Measurements from ENCODE around the gene SPACA5B. TPM values are rescaled to one million over a fixed set of nuclear protein-coding genes. Genes with fewer than 3 reads are reported as not detected.
"Not testable (repeated sequence)": the region's sequence is repeated elsewhere in the genome, so short reads cannot be mapped to it uniquely, and the experiment has no call there.

SPACA5B gene
- total RNA-seq = not detected in 2 replicates

DNA sequence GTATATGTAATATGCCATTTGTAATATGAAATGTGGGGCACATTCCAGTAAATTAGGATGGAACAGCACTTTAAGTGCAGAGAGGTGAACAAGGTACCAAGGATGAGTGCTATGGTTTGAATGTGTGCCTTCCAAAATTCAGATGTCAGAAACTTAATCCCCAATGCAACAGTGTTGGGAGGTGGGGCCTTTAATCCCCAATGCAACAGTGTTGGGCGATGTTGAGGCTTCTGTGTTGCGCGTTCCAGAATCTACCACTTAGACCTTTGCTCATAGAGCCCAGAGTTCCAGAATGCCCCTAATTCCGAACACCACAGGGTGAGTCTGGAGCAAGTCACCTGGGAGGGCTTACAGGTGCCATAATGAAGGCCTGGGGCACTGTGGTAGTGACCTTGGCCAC lies at the start of gene SPACA5B:
Gene SPACA5B (plus strand): TSS at position 301 of the 400 bp plus-strand sequence. CDS start 62 bp downstream, at position 363.
- not testable (repeated sequence) for DNase-seq (ENCODE audit: low read depth, low spot score)

DNA sequence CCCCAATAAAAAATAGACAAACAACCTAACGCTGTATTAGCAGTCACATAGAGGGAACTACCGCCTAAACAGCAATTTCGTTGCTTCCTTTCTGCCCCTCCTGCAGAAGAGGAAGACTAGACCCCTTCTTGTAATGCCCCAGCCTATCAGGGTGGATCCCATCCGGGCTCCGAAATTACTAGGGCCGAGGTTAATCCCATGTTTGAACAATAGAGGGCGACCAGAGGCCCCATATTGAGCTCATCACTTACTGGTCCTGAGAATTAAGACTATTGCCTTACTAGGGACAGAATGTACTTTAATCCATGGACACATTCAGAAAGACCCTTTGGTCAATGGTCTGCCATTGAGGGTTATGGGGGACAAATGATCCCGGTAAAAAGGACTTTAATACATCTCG lies 47.2 kb upstream of the SPACA5B start:
- DNase-seq (ENCODE audit: low read depth, low spot score) = no peak

DNA sequence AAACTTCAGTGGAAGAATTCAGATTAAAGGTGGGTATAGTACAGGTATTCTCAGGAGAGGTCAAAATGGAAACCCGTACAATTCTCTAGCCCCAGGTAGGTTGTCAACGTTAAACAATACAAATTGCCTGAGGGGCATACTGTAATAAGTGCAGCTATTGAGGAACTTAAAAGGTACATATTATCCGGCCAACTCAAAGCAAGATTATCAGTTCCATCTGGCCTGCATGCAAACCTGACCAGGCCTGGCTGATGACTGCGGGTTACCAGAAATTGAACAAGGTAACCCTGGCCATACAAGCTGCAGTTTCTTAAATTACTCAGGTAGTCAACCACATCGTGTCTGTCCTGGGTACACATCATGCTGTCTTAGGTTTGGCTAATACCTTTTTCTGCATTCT lies 46.7 kb upstream of the SPACA5B start:
- DNase-seq (ENCODE audit: low read depth, low spot score) = no peak

DNA sequence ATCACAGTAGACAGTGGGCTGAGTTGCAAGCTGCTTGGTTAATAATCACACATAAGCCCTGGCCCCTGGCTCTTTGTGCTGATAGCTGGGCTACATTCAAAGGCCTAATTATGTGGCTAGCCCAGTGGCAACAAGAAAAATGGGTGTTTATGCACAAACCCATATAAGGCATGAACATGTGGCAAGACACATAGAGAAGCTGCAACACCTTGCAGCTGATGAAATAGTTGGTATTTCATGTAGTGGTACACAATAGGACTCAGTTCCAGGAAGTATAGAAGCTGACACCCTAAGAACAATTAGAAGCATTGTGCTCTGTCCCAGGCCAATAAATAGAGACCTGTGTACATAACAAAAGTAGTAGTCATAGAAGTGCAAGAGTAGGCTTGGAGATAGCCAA lies 44.3 kb upstream of the SPACA5B start:
- DNase-seq (ENCODE audit: low read depth, low spot score) = no peak

DNA sequence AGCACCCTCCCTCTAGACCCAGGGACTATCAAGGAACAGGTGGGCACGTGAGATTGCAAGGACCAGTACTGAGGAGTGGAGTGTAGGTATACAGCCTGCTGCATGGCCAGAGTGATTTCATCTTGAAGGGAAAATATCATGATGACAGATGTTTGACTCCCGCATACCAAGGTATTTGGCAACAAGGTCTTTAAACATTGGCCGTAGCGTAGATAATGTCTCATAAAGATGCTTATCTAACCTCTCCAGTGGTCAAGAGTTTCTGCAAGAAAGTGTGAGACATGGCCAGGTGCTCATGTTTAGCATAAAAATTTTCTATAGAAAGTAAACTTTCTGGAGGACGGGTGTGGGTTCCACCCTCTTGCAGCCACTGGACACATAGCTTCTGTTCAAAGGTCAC lies 40.3 kb upstream of the SPACA5B start:
- DNase-seq (ENCODE audit: low read depth, low spot score) = no peak

DNA sequence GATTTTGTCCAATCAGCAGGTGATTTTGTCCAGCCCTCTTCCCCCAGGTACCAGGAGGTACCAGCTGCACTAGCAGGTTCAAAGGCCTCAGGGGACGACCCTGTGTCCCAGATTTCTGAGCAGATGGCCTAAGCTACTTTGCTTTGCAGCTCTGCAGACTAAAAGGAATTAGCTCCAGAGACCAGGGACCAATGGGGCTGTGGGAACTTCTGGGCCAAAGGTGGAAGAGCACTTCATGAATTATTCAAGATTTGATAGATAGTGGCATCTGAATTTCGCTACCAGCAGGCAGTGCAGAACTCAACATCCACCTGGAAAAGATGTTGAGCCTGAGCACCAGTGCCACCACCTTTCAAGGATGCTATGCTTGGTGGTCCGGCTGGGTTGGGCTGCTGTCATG lies 37.9 kb upstream of the SPACA5B start:
- DNase-seq (ENCODE audit: low read depth, low spot score) = not testable (repeated sequence)

DNA sequence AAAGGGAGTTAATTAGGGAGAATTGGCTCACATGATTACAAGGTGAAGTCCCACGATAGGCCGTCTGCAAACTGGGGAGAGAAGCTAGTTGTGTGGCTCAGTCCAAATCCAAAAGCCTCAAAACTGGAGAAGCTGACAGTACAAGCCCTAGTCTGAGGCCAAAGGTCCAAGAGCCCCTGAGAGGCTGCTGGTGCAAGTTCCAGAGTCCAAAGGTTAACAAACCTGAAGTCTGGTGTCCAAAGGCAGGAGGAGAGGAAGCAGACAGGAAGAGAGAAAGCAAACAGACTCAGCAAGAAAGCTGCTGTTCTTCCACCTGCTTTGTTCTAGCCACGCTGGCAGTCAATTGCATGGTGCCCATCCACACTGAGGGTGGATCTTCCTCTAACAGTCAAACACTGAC lies 29.0 kb upstream of the SPACA5B start:
- no peak for DNase-seq (ENCODE audit: low read depth, low spot score)

DNA sequence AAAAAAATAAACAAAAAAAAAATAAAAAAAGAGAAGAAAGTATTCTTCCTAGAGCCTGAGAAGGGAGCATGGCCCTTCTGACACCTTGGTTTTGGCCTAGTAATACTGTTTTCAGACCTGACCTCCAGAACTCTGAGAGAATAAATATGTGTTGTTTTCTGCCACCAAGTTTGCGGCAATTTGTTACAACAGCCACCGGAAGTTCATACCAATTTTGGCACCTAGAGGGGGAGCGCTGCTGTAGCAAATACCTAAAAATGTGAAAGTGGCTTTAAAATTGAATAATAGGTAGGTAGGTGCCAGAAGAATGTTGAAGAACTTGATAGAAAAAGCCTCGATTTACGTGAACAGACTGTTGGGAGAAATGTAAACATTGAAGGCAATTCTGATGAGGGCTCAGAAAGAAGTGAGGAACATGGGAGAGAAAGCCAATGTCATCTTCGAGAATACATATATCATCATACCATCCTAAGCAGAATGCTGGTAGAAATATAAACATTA lies 27.5 kb upstream of the SPACA5B start:
- DNase-seq (ENCODE audit: low read depth, low spot score) = no peak

DNA sequence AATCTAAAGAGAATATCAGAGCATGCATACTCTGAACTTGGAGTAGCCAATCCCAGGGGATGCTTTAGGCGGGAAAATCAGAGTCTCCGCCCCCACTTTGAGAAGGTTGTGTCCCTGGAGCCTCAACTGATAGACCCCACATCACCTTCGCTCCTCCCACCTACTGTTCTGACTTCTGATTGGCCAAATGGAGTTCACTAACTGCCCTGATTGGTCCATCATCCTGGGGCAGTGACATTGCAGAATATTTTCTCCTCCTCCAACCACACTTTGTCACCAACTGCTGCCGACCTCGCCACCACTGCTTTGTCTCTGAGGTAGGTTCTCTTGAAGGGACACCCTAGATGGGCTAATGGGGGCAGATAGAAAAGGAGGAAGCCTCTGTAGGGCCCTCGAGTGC lies 22.7 kb upstream of the SPACA5B start:
- DNase-seq (ENCODE audit: low read depth, low spot score) = no peak

DNA sequence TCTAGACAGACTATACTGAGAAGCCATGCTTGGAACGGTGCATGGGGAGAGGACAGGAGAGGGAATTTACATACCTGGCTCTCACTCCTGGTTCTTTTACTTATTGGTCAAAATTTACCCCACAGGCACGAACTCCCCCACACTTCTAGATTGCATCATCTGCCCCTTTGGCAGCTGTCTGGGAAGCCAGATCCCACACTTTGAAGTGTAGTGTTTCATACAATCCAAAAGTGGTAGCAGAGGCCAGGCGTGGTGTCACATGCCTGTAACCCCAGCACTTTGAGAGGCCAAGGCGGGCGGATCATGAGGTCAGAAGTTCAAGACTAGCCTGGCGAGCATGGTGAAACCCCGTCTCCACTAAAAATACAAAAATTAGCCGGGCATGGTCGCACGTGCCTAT lies 5.1 kb upstream of the SPACA5B start:
- DNase-seq (ENCODE audit: low read depth, low spot score) = not testable (repeated sequence)

DNA sequence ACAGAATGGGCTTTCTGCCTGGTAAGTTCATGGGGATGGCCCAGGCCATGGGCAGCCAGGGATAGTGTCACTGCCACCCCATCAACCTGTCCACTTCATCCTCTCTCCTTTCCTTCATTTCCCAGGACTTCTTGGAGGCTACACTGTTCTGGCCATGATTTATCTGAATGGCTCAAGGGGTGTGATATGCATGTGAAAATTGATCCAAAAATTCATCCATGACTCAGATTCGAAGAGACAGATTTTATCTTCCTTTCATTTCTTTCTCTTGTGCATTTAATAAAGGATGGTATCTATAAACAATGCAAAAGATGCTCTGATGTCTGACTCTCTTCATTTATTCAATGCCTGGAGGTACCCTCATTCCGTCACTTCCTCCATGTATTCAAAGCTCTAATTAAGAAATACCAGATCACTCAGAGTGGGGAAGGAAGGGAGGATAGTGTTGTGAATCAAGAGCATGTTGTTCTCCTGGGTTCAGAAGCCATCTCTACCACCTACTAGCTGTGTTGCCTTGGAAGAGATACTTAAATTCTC lies 1.9 kb downstream of the SPACA5B start:
- DNase-seq (ENCODE audit: low read depth, low spot score) = not testable (repeated sequence)

DNA sequence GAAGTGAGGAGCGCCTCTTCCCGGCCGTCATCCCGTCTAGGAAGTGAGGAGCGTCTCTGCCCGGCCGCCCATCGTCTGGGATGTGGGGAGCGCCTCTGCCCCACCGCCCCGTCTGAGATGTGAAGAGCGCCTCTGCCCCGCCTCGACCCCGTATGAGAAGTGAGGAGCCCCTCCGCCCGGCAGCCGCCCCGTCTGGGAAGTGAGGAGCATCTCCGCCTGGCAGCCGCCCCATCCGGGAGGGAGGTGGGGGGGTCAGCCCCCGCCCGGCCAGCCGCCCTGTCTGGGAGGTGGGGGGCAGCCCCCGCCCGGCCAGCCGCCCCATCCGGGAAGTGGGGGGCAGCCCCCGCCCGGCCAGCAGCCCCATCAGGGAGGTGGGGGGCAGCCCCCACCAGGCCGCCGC lies 8.7 kb downstream of the SPACA5B start:
- DNase-seq (ENCODE audit: low read depth, low spot score) = not testable (repeated sequence)

DNA sequence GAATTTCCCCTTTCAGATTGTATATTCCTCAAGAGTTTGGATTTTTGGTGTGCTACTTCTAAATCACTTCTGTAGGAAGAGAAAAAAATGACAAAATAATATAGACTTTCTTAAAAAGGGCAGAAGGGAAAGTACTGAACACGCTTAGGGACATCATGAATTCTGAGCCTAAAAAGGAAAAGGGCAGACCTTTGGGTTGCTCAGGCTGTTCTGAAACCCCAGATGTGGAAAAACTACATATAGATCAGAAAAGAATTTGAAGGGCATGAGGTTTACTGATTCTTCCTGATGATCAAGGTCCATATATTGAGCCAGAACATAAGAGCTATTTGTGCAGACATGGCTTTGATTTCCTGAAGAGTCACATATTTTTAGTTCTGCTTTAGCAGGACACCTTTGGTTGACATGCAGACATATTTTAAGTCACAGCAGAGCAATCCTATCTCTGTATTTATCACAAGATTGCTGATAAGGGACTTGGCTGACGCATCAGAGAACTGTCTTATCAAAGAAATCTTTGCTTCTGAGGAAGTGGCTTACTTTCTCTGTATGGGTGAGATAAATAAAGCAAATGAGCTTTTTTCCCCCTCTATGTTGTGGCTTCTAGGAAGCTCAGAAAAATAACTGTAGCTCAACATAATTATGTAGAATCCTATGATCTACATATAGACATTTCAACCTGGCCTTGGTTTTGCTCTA lies 11.5 kb downstream of the SPACA5B start:
- not testable (repeated sequence) for DNase-seq (ENCODE audit: low read depth, low spot score)

DNA sequence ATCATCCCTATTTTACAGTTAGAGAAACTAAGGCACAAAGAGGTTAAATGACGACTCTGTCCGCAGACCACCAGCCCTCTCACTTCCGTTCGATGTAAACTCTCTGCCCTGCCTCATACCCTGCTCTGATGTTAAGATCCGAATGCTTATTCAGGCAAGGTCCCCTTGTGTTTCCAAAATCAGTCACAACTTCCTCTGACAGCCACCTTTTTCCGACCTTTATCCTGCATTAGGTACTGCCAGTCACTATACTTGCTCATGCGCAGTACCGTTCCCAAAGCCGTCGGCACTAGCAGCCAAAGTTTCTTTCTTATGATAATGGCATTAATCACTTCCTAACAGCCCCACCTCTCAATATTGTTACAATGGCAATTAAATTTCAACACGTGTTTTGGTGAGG lies 12.3 kb downstream of the SPACA5B start:
- not testable (repeated sequence) for DNase-seq (ENCODE audit: low read depth, low spot score)

DNA sequence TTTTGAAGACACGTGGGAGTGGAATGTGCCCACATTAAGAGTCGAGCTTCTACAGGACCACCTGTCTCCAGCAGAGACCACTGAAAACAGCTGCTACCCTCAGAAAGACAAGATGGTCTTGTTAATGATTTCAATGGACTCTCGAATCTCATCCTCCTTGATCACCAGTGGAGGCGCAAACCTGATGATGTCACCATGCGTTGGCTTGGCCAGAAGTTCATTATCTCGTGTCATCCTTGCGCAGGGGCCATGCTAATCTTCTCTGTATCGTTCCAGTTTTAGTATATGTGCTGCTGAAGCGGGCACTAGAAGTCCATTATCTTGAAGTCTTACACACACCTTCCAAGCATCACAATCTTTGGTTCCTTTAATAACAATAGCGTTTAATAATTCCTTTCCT lies 23.3 kb downstream of the SPACA5B start:
- no peak for DNase-seq (ENCODE audit: low read depth, low spot score)

DNA sequence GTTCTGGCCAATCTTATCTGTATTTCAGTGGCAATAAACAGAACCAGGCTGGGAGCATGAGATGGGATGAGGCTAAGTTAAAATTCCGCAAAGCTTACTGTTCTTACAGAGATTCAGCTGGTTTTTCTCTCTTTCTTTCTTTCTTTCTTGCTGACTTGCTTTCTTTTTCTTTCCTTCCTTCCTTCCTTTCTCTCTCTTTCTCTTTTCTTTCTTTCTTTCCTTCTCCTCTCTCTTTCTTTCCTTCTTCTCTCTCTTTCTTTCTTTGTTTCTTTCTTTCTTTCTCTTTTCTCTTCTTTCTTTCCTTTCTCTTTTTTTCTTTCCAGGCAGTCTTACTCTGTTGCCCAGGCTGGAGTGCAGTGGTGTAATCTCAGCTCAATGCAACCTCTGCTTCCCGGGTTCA lies 24.4 kb downstream of the SPACA5B start:
- no peak for DNase-seq (ENCODE audit: low read depth, low spot score)

DNA sequence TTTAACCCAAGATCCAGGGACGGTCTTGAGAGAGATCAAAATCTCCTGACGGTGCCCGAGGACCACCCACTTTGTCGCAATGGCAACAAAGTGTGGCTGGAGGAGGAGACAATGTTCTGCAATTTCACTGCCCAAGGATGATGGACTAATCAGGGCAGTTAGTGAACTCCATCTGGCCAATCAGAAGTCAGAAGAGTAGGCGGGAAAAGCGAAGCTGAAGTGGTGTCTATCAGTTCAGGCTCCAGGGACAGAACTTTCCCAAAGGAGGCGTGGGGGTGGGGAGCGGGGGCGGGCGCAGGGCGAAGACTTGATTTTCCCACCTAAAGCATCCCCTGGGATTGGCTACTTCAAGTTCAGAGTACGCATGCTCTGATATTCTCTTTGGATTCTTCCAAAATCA lies 25.6 kb downstream of the SPACA5B start:
- no peak for DNase-seq (ENCODE audit: low read depth, low spot score)

DNA sequence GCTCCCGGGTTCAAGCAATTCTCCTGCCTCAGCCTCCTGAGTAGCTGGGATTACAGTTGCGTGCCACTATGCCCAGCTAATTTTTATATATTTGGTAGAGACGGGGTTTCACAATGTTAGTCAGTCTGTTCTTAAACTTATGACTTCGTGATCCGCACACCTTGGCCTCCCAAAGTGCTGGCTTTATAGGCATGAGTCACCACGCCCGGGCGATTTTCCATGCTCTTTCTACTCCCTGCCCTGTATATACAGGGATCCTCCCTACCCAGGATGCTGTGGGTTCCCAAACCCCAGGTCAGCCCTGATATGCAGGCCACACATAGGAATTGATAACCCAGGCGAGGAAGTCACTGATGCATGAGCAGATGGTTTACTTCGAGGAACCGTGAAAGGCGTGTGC lies 34.8 kb downstream of the SPACA5B start:
- DNase-seq (ENCODE audit: low read depth, low spot score) = no peak

DNA sequence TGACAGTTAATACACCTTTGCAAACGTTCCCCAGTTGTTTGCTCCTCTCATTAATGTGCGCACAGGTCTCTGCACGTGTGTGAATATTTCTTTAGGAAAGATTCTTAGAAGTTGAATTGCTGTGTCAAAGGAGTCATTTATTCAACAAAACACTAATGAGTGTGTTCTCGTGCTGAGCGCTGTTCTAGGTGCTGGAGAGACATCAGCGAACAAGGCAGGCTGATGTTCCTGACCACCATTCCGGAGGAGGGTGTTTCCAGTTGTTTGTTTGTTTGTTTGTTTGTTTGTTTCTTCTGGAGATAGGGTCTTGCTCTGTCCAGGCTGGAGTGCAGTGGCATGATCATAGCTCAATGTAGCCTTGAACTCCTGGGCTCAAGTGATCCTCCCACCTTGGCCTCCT lies 35.9 kb downstream of the SPACA5B start:
- DNase-seq (ENCODE audit: low read depth, low spot score) = not testable (repeated sequence)

DNA sequence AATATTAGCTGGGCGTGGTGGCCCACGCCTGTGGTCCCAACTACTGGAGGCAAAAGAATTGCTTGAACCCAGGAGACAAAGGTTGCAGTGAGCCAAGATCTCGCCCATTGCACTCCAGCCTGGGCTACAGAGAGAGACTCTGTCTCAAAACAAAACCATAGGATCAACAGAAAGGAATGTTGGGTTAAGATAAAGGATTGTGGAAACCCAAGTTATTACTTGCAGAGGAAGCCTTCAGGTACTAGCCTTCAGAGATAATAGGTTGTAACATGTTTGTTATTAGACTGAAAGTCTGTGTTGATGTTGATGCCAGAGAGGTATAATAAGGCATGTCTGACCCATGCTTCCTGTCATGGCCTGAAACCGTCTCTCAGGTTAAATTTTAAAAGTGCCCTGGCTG lies 49.3 kb downstream of the SPACA5B start:
- DNase-seq (ENCODE audit: low read depth, low spot score) = no peak

DNA sequence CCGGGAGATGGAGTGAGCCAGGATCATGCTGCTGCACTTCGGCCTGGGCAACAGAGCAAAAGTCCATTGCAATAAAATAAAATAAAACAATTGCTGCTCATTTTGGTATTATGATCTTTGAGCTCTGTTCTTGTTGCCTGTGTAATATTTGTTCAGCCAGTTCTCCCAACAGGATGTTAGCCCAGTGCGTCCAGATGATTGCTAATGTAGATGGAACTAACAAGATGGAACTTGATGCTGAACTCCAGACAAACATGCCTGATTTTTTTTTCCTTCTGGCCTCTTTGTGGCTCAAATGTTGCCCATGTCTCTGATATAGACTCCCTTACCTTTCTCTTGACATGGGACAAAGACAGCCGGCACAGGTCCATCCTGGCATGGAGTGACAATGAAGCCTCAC lies 50.4 kb downstream of the SPACA5B start:
- DNase-seq (ENCODE audit: low read depth, low spot score) = no peak

DNA sequence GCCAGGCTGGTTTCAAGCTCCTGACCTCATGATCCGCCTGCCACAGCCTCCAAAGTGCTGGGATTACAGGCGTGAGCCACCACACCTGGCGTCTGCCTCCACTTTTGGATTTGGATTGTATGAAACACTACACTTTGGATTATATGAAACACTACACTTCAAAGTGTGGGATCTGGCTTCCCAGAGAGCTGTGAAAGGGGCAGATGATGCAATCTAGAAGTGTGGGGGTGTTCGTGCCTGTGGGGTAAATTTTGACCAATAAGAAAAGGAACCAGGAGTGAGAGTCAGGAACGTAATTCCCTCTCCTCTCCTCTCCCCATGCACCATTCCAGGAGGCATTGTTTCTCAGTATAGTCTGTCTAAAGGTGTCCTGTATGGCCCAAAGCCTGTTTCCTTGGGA lies 51.5 kb downstream of the SPACA5B start:
- DNase-seq (ENCODE audit: low read depth, low spot score) = not testable (repeated sequence)

Data from pulmonary artery endothelial cell (primary cell).